Keratinocyte (primary cell): ENCODE data around the gene GLI2.

Source experiments
- CTCF ChIP-seq, 3 experiments: IDR thresholded peaks in 1 of 3; conservative IDR thresholded peaks in 1 of 3; optimal IDR thresholded peaks in 1 of 3; 2 replicates in 2 of 3; 3 replicates in 1 of 3; pipeline versions ENCODE3 to v1.5.1; 2011; ENCODE audit warnings: low read length in 3 of 3, mild to moderate bottlenecking in 3 of 3, moderate library complexity in 2 of 3, control low read depth in 1 of 3, inconsistent platforms in 1 of 3; ENCODE audit not compliant: insufficient read depth in 2 of 3; ENCODE audit errors: extremely low read depth in 1 of 3
- EZH2 ChIP-seq: IDR thresholded peaks from one replicate; pipeline ENCODE4 v1.6.1; 2012; ENCODE audit warnings: inconsistent platforms, mild to moderate bottlenecking, low read length, moderate library complexity

- TF ChIP-seq EZH2 (no peak), CTCF (optimal IDR thresholded peaks at IDR 0.05 in 1 of 3, IDR thresholded peaks at IDR 0.05 in 1 of 3, conservative IDR thresholded peaks at IDR 0.05 in 1 of 3; ENCODE audit: extremely low read depth in 1 of 3, insufficient read depth in 2 of 3, low read length in 3 of 3) (no peak)
Observed at GRCh38 chr2:120736624-120737339, 1.1 kb downstream of the GLI2 start.
